Activated naive CD4-positive, alpha-beta T cell treated with anti-CD3 and anti-CD28 coated beads, Interleukin-2, amount 50 U/mL, for 16 hours (primary cell): ENCODE results near the gene TUBE1.
"Not testable (repeated sequence)": the region's sequence is repeated elsewhere in the genome, so short reads cannot be mapped to it uniquely, and the experiment has no call there.

Source experiments
- DNase-seq: peaks from one replicate; pipeline ENCODE4 v3.0.0-alpha.2; 2020

TUBE1 gene

DNA sequence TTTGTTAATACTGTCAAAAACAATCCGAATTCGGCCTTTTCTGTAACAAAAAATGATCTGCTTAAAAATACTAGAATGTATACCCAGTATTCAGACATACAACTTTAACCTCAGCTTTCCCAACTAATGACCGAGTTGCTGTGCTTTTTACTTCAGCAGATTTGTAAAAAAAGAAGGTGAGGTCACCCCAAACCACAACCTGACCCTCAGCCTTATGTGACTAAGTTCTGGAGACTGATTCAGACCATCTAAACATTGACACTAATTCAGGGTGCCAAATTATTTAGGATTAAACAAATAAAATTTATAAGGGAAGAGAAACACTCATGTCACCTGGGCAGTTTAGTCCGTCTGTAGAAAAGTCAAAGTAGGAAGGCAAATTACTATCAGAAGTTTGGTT, 25.7 kb downstream of the TUBE1 start:
- DNase-seq = no peak

DNA sequence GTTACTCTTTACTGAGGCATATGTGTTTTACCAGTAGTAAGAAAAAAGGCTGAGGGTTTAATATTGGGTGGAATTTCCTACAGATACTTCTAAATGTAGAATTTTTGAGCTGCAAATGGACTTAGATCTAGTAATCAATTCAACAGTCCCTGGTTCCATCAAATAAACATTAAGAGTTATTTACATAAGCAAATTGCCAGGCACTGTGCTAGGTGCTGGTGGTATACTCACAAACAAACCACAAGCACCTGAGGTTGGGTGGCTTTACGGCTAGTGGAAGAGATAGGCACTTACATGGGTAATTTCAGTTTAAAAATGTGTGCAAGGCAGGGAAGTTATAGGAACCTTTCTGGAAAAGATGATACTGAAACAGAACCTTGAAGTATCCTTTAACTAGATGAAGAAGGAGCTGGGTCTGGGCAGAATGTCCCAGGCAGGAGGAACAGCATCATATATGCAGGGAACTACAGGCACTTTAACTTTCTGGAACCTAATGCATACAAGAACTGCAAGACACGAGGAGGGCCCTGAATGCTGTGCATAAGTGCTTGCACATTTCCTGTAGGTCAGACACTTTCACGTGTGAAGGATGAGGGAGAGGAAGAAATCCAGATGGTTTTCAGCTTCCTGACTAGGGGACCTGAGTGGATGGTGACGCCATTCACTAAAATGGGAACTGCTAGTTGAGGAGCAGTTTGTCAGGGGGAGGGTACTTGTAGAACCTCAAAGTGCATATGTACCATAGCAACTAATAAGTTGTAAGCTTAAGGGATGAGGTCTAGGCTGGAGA, 28.8 kb downstream of the TUBE1 start:
- DNase-seq = no peak

DNA sequence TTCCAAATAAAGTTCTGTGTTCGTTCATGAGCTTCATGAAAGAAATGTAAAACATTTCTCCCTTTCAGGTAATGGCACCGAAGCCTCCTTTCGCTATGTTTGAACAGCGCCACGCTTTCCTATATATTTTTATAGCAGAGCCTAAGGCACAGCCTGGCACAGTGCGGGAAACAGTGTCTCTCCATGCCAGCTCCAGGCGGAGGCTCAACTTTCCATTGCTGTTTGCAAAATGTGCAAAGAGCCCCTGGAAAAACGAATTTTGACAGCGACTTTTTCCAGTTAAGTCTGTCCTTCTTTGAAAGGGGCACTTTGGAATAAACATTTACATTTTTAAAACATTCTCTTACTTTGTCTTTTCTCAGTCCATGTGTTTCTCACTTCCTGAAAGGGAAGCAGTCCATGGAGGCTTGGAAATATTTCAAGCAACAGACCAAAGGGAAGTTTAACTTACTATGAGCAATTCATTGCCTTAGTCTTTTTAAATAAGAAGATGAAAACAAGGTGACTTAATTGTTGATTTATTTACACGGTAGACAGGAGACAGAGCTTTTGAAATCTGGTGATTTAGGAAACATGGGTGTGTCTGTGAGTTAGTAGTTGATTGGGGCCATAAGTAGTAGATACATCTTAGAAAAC, 32.6 kb downstream of the TUBE1 start:
- no peak for DNase-seq

DNA sequence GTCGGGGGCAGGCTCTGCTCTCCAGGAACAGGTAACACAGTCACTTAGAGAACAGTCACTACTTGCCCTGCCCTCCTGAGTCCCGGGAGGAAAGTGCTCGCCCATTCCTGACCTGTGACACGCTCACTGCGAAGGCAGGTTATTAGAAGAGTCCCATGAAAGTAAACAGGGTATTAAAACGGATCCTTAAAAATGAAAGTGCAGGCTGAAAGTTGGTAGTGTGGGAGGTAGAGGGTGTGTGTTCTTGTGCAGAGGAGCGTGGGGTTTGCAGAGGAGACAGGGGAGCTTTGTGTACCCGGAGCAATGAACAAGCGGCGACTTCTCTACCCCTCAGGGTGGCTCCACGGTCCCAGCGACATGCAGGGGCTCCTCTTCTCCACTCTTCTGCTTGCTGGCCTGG, 33.3 kb downstream of the TUBE1 start, which contains the start of gene CCN6:
CCN6 (plus strand) TSS at position 104 of the 400 bp plus-strand sequence; CDS start at position 358, 254 bp downstream.
- DNase-seq = no peak

DNA sequence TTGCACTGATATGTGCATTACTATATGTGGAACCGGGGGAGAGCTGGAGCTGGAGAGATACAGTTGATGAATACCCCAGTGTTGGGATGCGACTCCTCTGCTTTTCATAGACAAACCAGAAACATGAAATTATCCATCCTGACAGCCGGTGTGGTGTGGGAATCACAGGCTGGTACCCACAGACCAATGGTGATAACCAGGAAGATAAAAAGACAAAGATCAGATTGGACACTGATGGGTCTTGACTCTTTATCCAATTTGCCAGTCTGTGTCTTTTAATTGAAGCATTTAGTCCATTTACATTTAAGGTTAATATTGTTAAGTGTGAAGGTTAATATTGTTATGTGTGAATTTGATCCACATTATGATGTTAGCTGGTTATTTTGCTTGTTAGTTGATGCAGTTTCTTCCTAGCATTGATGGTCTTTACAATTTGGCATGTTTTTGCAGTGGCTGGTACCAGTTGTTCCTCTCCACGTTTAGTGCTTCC, 36.0 kb downstream of the TUBE1 start:
- DNase-seq = not testable (repeated sequence)

DNA sequence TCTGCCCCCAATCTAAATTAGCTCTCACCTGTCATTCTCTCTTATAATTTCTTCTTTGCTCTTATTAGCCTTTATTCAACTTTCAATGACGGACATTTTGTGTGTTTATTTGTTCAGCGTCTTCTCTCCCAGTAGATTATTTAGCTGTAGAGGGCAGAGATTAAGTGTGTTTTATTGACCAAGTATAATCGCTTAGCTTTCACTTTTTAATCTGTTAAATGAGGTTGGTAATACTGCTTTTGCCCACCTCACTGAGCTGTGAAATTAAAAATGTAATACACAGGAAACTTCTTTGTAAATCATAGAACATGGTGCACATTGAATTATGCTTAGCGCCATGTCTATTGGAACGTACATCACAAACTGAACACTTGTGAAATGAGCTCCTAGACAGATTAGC, 36.9 kb downstream of the TUBE1 start:
- DNase-seq = no peak

DNA sequence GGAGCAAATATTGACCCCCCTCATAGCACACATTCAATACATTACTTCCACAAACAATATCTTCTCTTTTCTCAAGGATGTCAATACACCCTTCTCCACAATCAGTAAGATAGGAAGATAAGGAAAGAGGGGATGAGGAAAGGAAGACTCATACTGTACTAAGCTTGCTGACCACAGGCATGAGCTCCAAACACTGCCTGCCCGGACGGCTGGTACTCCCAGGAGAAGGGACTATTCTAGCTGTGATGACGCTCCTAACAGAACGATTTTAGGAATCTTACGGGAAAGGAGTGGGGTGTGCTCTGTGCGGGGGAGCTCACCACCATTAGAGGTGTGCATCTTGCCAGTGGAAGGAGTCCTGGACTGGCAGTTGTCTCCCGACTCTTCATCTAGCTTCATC, 37.3 kb downstream of the TUBE1 start:
- no peak for DNase-seq

DNA sequence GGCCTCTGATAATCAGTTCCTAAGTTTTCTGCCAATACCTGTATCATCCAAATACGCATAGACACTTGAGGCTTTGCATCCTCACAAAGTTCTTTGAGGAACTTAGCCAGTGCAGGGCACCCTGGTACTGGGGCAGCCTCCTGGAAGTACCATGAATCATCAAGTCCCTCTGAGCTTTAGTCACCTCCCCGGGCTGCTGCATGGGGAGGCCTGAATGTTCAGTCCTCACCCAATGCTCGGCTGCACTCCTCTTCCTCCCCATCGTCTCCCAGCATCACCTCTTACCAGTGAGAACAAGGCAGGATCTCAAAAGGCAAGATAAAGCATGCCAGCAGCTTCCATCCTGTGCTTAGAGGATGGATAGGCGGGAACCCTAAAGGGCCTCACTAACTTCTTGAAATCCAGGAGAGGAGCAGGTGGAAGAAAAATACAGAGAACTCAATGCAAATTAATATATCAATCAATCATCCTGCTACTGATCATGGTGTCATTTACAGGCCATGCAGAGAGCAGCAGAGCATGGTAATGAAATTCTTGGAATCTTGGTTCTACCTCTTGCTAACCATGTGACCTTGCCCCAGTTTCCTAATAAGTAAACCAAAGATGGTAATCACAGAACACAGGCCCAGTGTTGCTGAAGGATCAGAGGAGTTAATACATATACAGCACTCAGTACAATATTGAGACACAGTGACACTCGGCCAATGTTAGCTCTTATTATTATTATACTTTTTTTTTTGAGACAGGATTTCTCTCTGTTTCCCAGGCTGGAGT, 38.1 kb downstream of the TUBE1 start:
- no peak for DNase-seq

DNA sequence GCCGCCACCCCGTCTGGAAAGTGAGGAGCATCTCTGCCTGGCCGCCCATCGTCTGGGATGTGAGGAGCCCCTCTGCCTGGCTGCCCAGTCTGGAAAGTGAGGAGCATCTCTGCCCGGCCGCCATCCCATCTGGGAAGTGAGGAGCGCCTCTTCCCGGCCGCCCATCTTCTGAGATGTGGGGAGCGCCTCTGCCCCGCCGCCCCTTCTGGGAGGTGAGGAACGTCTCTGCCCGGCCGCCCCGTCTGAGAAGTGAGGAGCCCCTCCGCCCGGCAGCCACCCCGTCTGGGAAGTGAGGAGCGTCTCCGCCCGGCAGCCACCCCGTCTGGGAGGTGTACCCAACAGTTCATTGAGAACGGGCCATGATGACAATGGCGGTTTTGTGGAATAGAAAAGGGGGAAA, 39.8 kb downstream of the TUBE1 start:
- DNase-seq = not testable (repeated sequence)

DNA sequence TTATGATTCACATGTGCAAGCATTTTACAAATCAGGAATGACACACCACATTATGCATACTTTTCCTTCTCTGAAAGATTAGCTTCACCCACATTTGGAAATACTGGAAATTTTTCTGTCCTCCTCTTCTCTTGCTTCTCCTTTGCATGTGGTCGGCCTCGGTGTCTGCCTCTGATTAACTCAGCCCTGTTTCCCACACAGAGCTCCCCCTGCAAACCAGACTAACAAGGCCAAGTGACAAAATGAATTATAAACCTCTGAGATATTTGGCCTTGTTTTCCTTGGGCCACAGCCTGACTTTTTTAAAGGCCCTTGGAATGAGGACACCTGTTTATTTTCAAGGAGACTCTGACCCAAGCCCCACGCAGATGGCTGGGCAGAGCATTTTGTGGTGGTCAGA, 42.4 kb downstream of the TUBE1 start:
- no peak for DNase-seq

DNA sequence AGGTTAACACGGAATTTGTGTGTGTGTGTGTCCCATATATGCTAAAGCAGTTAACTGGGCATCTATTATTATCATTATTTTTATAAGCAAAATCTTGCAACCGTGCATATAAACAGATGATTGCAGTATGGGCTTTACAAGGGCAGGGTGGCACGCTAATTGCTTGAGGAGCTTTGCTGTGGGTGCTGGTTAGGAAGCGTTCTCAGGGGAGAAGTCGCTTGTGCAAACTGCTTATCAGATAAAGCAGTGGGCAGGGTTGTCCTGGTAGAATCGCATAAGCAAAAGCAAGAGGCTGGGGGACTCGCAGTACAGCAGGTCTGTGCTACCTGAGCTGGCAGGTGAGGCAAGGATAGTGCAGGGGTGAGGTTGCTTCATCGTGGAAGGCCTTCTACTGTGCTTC, 43.1 kb downstream of the TUBE1 start:
- no peak for DNase-seq

DNA sequence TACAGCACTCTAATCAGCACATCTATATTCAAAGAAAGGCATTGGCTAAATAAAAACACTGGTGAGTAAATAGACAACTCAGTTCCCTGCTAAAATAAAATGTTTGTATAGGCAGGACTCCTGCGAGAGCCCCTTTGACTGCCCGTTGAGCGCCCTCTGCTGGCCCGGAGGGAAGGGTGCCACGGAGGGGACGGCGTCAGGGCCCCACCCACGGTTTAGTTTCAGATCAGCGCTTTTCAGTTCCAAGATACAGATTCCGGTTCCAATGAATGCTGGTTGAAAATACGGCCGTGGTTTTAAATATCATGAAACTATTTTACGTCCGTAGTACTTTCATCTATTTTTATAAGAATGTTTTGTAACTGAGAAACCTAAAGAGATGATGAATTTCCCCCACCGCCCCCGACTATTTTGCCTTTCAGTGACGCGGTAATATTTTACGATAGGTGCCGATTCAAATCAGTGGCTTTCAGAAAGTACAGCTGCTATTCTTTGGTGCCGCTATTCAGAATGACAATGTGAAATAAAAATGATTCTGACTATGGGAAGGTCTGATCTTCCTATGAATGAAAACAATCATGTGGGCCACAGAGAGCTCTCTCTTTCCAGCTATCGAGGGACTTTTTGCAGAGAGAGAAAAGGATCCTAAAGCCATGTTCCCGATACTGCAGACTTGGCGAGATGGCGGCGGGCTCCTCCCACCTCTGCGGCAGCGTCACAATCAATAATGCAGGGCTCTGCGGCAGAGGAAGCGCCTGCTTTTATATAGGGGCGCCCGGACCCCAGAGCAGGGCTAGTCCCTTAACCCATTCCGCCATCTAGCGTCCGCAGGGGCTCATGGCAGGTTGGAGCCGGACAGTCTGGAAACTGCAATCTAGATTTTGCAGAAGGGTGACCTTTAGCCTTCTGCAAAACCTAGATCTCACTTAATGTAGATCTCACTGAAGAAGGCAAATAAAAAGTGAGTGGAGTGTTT, 44.0 kb downstream of the TUBE1 start:
- peak; percentile 89 for DNase-seq

DNA sequence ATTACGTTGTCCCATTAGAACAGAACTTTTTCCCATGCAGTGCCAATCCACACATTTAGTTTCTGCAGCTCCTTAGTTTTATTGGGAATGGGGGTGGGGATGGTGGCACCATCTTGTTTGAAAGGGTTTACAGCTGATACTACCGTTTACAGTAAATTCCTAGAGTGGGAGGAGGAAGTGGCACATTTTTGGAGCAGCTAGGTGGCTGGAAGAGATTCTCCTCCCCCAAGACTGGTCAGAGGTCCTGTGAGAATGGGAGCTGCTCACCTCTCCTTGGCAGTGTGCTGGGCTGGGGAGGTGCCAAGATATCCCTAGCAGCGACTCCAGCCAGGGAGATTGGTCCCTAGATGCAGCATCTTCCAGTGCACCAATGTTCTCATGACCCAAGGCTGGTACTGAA, 45.7 kb downstream of the TUBE1 start:
- DNase-seq = no peak

DNA sequence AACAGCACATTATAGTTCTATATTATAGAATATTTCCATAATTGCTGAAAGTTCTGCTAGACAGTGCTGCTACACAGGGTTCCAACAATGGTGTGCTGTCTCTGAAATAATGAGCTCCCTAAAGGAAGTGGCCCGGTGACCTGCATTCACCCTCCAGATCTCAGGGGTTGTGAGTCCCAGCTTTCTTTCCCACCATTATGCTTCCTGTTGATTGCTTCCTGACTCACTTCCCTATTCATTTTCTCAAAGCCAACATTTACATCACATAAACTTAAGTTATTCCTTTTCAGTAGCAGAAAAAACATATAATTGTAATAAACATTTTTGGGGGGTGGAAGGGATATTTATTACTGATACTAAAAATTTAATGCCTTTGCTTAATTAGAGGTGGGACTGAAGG, 46.3 kb downstream of the TUBE1 start:
- no peak for DNase-seq

DNA sequence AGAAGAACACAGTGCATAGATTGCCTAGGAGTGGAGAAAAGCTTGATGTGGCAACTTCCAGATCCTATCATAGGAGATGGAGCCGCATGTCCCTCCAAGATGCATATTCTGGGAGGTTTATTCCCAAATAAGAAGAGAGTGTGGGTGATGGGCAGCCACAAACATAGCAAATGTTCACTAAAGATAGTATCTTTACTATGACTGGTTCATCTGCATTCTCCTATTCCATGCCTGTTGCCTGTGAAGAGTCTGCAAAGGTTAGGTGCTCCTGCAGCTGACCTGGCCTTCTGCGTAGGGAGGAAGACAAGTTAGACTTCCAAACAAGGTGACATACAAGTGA, 47.9 kb downstream of the TUBE1 start:
- no peak for DNase-seq

DNA sequence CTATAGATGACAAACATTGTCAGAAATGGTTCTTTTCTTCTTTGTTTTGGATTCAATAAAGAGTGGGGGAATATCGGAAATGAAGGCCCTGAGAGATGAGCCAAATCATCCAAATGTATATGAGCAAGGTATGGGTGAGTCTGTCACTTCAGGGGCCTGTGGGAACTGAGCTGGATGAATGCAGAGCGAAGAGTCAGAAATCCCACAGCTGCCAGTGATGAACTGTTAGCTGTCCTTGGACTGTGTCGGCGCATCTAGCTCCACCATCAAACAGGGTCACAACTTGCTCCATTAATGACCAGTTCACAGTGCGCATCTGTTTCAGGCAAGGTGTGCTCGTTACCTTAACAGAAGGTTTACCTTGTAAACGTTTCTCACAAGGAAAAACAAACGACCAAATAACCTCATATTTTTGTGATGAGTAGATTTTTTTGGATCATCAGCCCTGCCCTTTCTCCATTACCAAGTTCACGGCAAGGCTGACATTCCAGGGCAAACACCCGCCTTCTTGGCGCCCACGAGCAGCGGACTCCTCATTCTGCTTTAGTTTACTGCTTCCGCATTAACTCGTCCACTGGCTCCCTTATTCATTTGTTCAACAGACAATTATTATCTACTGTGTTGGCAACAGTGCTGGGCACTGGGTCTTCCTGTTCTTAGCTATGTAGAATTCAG, 48.4 kb downstream of the TUBE1 start:
- no peak for DNase-seq

DNA sequence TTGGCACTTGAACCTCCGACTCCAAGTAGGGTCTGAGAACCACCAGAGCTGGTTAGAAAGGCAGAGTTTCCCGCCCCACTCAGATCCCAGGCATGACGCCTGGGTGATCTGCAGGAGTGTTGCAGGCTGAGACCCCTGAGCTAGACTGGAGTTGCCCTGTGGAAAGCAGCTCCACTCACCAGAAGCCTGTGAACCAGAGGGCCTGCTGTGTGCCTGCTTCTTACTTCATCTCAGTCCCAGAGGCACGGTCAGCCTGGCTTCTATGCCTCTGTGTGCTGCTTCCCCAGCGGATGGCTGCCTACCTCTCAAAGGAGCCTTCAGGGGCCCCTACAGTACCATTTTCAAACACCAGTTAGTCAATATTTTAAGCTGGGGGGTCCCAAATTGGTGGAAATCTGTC, 49.0 kb downstream of the TUBE1 start:
- no peak for DNase-seq

DNA sequence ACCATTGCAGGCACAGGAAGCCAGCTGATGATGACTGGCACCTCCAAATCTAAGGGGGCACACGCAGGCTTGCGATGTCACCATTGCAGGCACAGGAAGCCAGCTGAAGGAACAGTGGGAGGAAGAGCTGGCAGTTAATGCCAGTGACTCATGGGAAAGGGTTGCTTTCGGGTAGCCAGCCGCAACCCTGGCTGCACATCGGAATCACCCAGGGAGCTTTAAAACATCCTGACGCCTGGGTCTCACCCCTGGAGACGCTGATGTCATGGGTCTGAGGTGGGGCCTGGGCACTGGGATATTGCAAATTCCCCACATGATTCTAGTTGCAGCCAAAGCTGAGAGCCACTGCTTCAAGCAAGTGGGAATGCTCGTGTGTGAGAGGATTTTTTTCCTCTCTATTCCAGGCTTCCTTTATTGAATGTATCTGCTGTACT, 49.5 kb downstream of the TUBE1 start:
- no peak for DNase-seq

DNA sequence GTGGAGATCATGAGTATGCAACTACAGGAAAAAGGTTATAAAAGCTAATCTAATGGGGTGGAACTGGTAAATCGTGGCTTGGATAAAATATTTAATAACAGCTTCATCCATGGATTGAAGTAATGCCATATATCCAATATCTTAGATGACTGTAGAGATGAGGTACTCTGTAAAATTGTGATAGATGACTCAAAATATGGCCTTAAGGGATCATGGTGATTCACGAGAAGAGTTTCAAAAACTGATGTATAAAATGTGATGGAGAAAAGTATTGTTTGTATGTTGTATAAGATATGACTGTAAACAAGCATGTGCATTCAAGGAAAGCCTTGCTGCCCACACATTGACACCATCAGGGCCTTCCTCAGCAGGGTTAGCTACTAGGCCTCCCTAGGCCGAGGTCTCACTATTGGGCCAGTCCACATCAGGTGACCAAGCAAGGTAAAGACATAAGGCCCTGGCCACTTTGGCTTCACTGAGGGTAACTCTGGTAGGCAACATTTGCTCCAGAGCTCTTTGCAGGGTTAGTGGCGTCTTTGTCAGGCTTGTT, 51.1 kb downstream of the TUBE1 start:
- peak; percentile 21 for DNase-seq

DNA sequence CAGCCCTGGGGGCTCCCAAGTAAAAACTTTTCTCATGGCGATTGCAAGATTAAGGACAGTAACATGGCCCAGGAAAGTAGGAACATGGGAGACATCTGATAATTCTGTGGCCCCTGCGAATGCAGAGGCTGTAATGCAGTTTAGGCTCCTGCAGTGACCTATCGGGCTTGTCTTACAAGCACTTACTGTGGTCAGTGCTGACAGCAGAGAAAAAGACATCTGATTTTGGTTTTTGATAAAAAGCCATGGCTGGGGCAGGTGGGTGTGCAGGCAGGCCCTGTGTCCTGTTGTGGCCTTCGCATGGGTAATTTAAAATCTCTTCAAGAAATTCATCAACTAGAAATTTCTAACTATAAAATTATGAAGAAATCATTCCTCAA, 52.7 kb downstream of the TUBE1 start:
- no peak for DNase-seq

DNA sequence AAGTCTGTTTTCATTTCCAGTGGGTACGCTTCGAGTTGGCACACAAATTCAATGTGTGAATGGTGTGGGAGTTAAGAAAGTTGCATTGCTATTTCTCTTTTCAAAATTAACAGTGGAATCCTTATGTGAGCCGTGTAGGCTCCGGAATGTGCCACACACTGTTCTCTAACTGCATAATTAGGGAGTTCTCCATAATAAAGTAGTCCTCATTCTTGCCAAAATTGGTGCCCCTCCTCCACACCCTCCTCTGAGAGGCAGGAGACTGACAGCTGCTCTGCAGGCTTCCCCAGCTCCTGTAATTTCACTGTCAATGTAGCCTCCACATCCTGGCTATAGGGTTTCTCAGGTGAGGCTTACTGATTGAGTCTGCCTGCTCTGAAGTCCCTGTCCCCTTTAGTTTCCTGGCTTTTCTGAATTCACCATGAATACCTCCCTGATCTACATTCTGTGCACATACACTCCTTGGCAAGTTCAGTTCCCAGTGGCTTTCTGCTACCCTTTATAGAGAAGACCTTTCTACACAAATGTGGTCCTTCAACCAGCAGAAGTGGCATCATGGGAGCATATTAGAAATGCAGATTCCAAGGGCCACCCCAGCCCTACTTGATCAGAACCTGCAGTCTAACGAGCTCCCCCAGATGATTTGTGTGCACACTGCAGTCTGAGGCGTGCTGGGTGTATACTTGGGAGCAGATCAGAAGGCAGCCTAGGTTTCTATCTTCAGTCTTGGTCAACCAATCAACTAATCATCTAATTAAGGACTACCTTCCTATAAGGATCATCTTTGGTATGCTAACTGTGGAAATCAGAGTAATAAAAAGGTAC, 53.3 kb downstream of the TUBE1 start:
- no peak for DNase-seq
